Panc1 (cell line): ENCODE measurements around the gene INTS2. TPM values are rescaled to one million over a fixed set of nuclear protein-coding genes. Genes with fewer than 3 reads are reported as not detected.
"Not testable (repeated sequence)": the region's sequence is repeated elsewhere in the genome, so short reads cannot be mapped to it uniquely, and the experiment has no call there.

ENCODE experiments used
- ATAC-seq: fragments of 200-7000 bp; cut with Tn5 transposase; 2 replicates; pipeline ENCODE4 v1.9.1; 2020; ENCODE audit warnings: mild to moderate bottlenecking, moderate library complexity
- BruUV-seq: library from RNA; stranded (reverse); fragments of 400-500 nt; replicated peaks from 2 replicates; lab custom pipeline; 2021; lab: Mats Ljungman, UMichigan
- CTCF ChIA-PET: fragments of 300-600 bp; sonication (Branson Sonifier 250); formaldehyde crosslinking; loops from one replicate; lab custom pipeline; 2022; ENCODE audit warnings: antibody characterized with exemption; lab: Charles Lee
- POLR2A ChIA-PET: fragments of 300-600 bp; sonication (Branson Sonifier 250); formaldehyde crosslinking; loops from one replicate; lab custom pipeline; 2022; ENCODE audit warnings: antibody characterized with exemption; lab: Charles Lee
- DNase-seq: peaks from one replicate; pipeline ENCODE4 v3.0.0-alpha.2; 2010; ENCODE audit warnings: low read depth, low spot score
- H3K27ac ChIP-seq: 2 replicates; pipeline ENCODE4 v1.5.1; 2011; ENCODE audit warnings: mild to moderate bottlenecking, low read length, inconsistent platforms
- H3K27me3 ChIP-seq: fragments of 200-500 bp; sonication (Bioruptor generic); 2 replicates; pipeline ENCODE4 v1.6.0; 2014; ENCODE audit warnings: low read length, inconsistent platforms; ENCODE audit not compliant: control insufficient read depth, insufficient read depth
- H3K36me3 ChIP-seq: fragments of 200-500 bp; sonication (Bioruptor generic); 2 replicates; pipeline ENCODE4 v1.5.1; 2014; ENCODE audit warnings: inconsistent platforms, mild to moderate bottlenecking, low read length, moderate library complexity; ENCODE audit not compliant: control insufficient read depth, insufficient read depth
- H3K4me1 ChIP-seq: 2 replicates; pipeline ENCODE4 v1.5.1; 2011; ENCODE audit warnings: inconsistent platforms, mild to moderate bottlenecking, low read length, moderate library complexity; ENCODE audit not compliant: control insufficient read depth, insufficient read depth
- H3K4me3 ChIP-seq, 2 experiments: 2 replicates each; pipeline ENCODE4 v1.5.1; 2011 to 2012; ENCODE audit warnings: low read depth in 2 of 2, low read length in 2 of 2, mild to moderate bottlenecking in 2 of 2, inconsistent platforms in 1 of 2, moderate library complexity in 1 of 2
- H3K9me3 ChIP-seq: fragments of 200-500 bp; sonication (Bioruptor generic); 2 replicates; pipeline ENCODE4 v1.5.1; 2014; ENCODE audit warnings: low read depth, mild to moderate bottlenecking, inconsistent platforms, low read length, moderate library complexity; ENCODE audit not compliant: control insufficient read depth, insufficient read depth
- CTCF ChIP-seq: fragments of 450-650 bp; IDR thresholded peaks from 2 replicates; pipeline ENCODE4 v1.5.1; 2017; ENCODE audit warnings: mild to moderate bottlenecking
- POLR2AphosphoS5 ChIP-seq: IDR thresholded peaks from 2 replicates; pipeline ENCODE4 v1.6.1; 2012; ENCODE audit warnings: mild to moderate bottlenecking, low read depth, low read length, moderate library complexity
- REST ChIP-seq, 2 experiments: IDR thresholded peaks; 2 replicates each; pipeline ENCODE4 v1.6.1; 2011 to 2012; ENCODE audit warnings: low read depth in 2 of 2, control low read depth in 1 of 2, low read length in 1 of 2, mild to moderate bottlenecking in 1 of 2, moderate library complexity in 1 of 2; ENCODE audit not compliant: insufficient read depth in 1 of 2
- SIN3A ChIP-seq: IDR thresholded peaks from 2 replicates; pipeline ENCODE4 v1.6.1; 2012; ENCODE audit warnings: low read depth, mild to moderate bottlenecking, low read length, moderate library complexity, borderline replicate concordance; ENCODE audit not compliant: insufficient read depth
- TCF7L2 ChIP-seq: IDR thresholded peaks from 2 replicates; pipeline ENCODE4 v1.6.1; 2011; ENCODE audit warnings: mild to moderate bottlenecking, low read depth, low read length, inconsistent platforms
- in situ Hi-C: cut with HindIII; loops from 2 replicates; pipeline ENCODE4 v1.10.0; 2016; ENCODE audit warnings: low sequenced_read_pairs, low pct_unique_long_range_greater_than_20kb
- intact Hi-C: fragments of 100-400 bp; cut with micrococcal nuclease; formaldehyde crosslinking; loops from one replicate; pipeline ENCODE4 v1.10.0; 2022; ENCODE audit not compliant: unreplicated experiment
- total RNA-seq: library from RNA; stranded (reverse); gene quantifications from one replicate; pipeline ENCODE4 v1.2.1, GENCODE V29; 2021; ENCODE audit not compliant: unreplicated experiment

Gene INTS2
- total RNA-seq, 1 experiment from 2014 or later = 32.5 TPM

- Histone ChIP-seq H3K4me3 (no peak overlapping the region), H3K4me1 (peaks cover 4% of the 10 kb centered on the region; the same call in 1 of the 2 replicates), H3K9me3 (no peaks in the 10 kb centered on the region), H3K27me3 (no peaks in the 10 kb centered on the region), H3K36me3 (no peaks in the 10 kb centered on the region), H3K27ac (no peak overlapping the region)
- no peak for ATAC-seq
- ChIA-PET CTCF (no interaction called here), POLR2A (no interaction called here)
- DNase-seq = no peak
- intact Hi-C loops (no loop called here), in situ Hi-C loops (no loop called here)
- TF ChIP-seq SIN3A = no peak
- no peak for TF ChIP-seq TCF7L2
- no peak for TF ChIP-seq REST (IDR thresholded peaks at IDR 0.05; ENCODE audit: insufficient read depth in 1 of 2, low read depth in 2 of 2, low read length in 1 of 2)
- TF ChIP-seq CTCF = no peak
- BruUV-seq = no TSS peak
Observed at GRCh38 chr17:61828694-61829093, 99.1 kb downstream of the INTS2 start.

- in situ Hi-C loops (no loop called here), intact Hi-C loops (no loop called here)
- DNase-seq (no peak), ATAC-seq (no peak)
- H3K9me3 ChIP-seq = no peaks in the 10 kb centered on the region
- no TSS peak for BruUV-seq
- no peaks in the 10 kb centered on the region for H3K36me3 ChIP-seq
- ChIA-PET CTCF (no interaction called here), POLR2A (no interaction called here)
- no peak overlapping the region for H3K27ac ChIP-seq
- no peak for TF ChIP-seq CTCF
- no peak for TF ChIP-seq POLR2AphosphoS5
- TF ChIP-seq TCF7L2 = no peak
- TF ChIP-seq REST (IDR thresholded peaks at IDR 0.05; ENCODE audit: insufficient read depth in 1 of 2, low read depth in 2 of 2, low read length in 1 of 2) = no peak
- TF ChIP-seq SIN3A = no peak
- no peaks in the 10 kb centered on the region for H3K4me1 ChIP-seq
- H3K4me3 ChIP-seq = no peak overlapping the region
- H3K27me3 ChIP-seq = no peaks in the 10 kb centered on the region
Observed at GRCh38 chr17:61827649-61828395, 100.0 kb downstream of the INTS2 start.

GRCh38 chr17:61826866-61827265 lies 100.9 kb downstream of the INTS2 start:
- H3K27ac ChIP-seq, in situ Hi-C loops, H3K9me3 ChIP-seq, intact Hi-C loops, H3K4me1 ChIP-seq, H3K4me3 ChIP-seq, BruUV-seq, POLR2A ChIA-PET, DNase-seq, ATAC-seq, H3K27me3 ChIP-seq, H3K36me3 ChIP-seq, CTCF ChIA-PET: not testable (repeated sequence)
